H1 (cell line): Measurements from ENCODE around the gene TEX44. TPM values are rescaled to one million over a fixed set of nuclear protein-coding genes. Genes with fewer than 3 reads are reported as not detected.
A peak's percentile ranks its signal among the peaks of the same experiment; 100 is the strongest.

Experiments used
- CTCF ChIA-PET: fragments of 300-600 bp; sonication (Branson Sonifier 250); formaldehyde crosslinking; loops from one replicate; lab custom pipeline; 2021; ENCODE audit not compliant: partially characterized antibody; lab: Charles Lee
- POLR2A ChIA-PET: fragments of 300-600 bp; sonication (Branson Sonifier 250); formaldehyde crosslinking; loops from one replicate; lab custom pipeline; 2021; ENCODE audit warnings: inconsistent platforms; ENCODE audit not compliant: partially characterized antibody; lab: Charles Lee
- DNase-seq, 2 experiments: peaks; one replicate each; pipeline versions ENCODE4 v3.0.0 to v3.0.0-alpha.2; 2010 to 2022; ENCODE audit warnings: low spot score in 2 of 2, low read depth in 1 of 2, mixed read lengths in 1 of 2
- FAIRE-seq: peaks from 2 replicates; lab custom pipeline; 2011; peaks lifted over from hg19 to GRCh38; lab: Jason Lieb, UNC
- H2AFZ ChIP-seq: 2 replicates; pipeline ENCODE4 v1.8.1; 2012; ENCODE audit warnings: low read length, inconsistent platforms
- H2AK5ac ChIP-seq: 2 replicates; pipeline ENCODE4 v1.6.1; 2013; ENCODE audit warnings: low read depth, low read length
- H2BK120ac ChIP-seq: replicated peaks from 2 replicates; pipeline ENCODE3; 2013; ENCODE audit warnings: low read depth, low read length, inconsistent platforms
- H2BK12ac ChIP-seq: 2 replicates; pipeline ENCODE4 v1.6.1; 2013; ENCODE audit warnings: low read depth, low read length
- H2BK15ac ChIP-seq: 2 replicates; pipeline ENCODE4 v1.6.1; 2013; ENCODE audit warnings: low read length
- H2BK20ac ChIP-seq: 2 replicates; pipeline ENCODE4 v1.6.1; 2013; ENCODE audit warnings: low read length
- H2BK5ac ChIP-seq: 2 replicates; pipeline ENCODE4 v1.6.1; 2013; ENCODE audit warnings: low read depth, low read length
- H3K14ac ChIP-seq: 2 replicates; pipeline ENCODE4 v1.6.1; 2013; ENCODE audit warnings: inconsistent platforms; ENCODE audit not compliant: insufficient read length
- H3K18ac ChIP-seq: 2 replicates; pipeline ENCODE4 v1.6.1; 2013; ENCODE audit warnings: low read length; ENCODE audit errors: extremely low read depth
- H3K23ac ChIP-seq: 2 replicates; pipeline ENCODE4 v1.6.1; 2013; ENCODE audit warnings: inconsistent platforms; ENCODE audit not compliant: insufficient read length
- H3K23me2 ChIP-seq: 2 replicates; pipeline ENCODE4 v1.6.1; 2013; ENCODE audit warnings: low read depth, low read length
- H3K27ac ChIP-seq: 2 replicates; pipeline ENCODE4 v1.6.1; 2011; ENCODE audit warnings: low read depth, low read length, inconsistent platforms
- H3K27me3 ChIP-seq, 4 experiments: replicated peaks in 1 of 4; 1 replicate in 1 of 4; 2 replicates in 3 of 4; pipeline versions ENCODE4 v1.6.1 to v1.8.1; 2011 to 2013; ENCODE audit warnings: low read length in 3 of 4, mild to moderate bottlenecking in 3 of 4, inconsistent platforms in 2 of 4, mixed read lengths in 2 of 4, moderate library complexity in 1 of 4; ENCODE audit not compliant: control insufficient read depth in 3 of 4, insufficient read depth in 3 of 4; ENCODE audit errors: extremely low read depth in 1 of 4
- H3K36me3 ChIP-seq, 4 experiments: 2 replicates each; pipeline versions ENCODE4 v1.6.1 to v1.8.1; 2011 to 2013; ENCODE audit warnings: mild to moderate bottlenecking in 4 of 4, low read length in 3 of 4, moderate library complexity in 2 of 4, control low read depth in 1 of 4, inconsistent platforms in 1 of 4; ENCODE audit not compliant: insufficient read depth in 4 of 4, control insufficient read depth in 2 of 4
- H3K4ac ChIP-seq: replicated peaks from 2 replicates; pipeline ENCODE3; 2013; ENCODE audit warnings: low read length, low read depth, mixed read lengths, inconsistent platforms; ENCODE audit not compliant: insufficient read length
- H3K4me1 ChIP-seq, 4 experiments: replicated peaks in 1 of 4; 1 replicate in 1 of 4; 2 replicates in 3 of 4; pipeline versions ENCODE4 v1.6.1 to v1.8.1; 2011 to 2013; ENCODE audit warnings: low read length in 3 of 4, inconsistent platforms in 2 of 4, mixed read lengths in 1 of 4; ENCODE audit not compliant: insufficient read depth in 4 of 4, control insufficient read depth in 3 of 4
- H3K4me2 ChIP-seq, 2 experiments: 2 replicates each; pipeline versions ENCODE4 v1.6.1 to v1.8.1; 2011 to 2013; ENCODE audit warnings: low read depth in 2 of 2, low read length in 2 of 2, control low read depth in 1 of 2, inconsistent platforms in 1 of 2, mild to moderate bottlenecking in 1 of 2; ENCODE audit not compliant: insufficient read depth in 1 of 2
- H3K4me3 ChIP-seq, 4 experiments: fragments of 200-600, 300-600 bp in 1 of 4; sonication (generic), shearing (Covaris generic), sonication (Bioruptor Twin) in 1 of 4; 2 replicates each; pipeline versions ENCODE4 v1.5.1 to v1.8.1; 2011 to 2016; ENCODE audit warnings: low read length in 4 of 4, low read depth in 3 of 4, control low read depth in 2 of 4, inconsistent platforms in 2 of 4, mild to moderate bottlenecking in 2 of 4, mixed read lengths in 1 of 4, moderate library complexity in 1 of 4; ENCODE audit not compliant: insufficient read depth in 2 of 4; ENCODE audit errors: extremely low read depth in 1 of 4
- H3K56ac ChIP-seq: replicated peaks from 2 replicates; pipeline ENCODE3; 2013; ENCODE audit warnings: low read depth, mild to moderate bottlenecking, mixed read lengths, low read length, inconsistent platforms; ENCODE audit not compliant: insufficient read length
- H3K79me1 ChIP-seq: 2 replicates; pipeline ENCODE4 v1.6.1; 2013; ENCODE audit warnings: low read depth, low read length, control low read depth
- H3K79me2 ChIP-seq, 2 experiments: 2 replicates each; pipeline versions ENCODE4 v1.6.1 to v1.8.1; 2012 to 2013; ENCODE audit warnings: low read length in 2 of 2, mild to moderate bottlenecking in 2 of 2, inconsistent platforms in 1 of 2; ENCODE audit not compliant: insufficient read depth in 2 of 2, control insufficient read depth in 1 of 2
- H3K9ac ChIP-seq, 4 experiments: replicated peaks in 1 of 4; 1 replicate in 1 of 4; 2 replicates in 3 of 4; pipeline versions ENCODE4 v1.6.1 to v1.8.1; 2011 to 2013; ENCODE audit warnings: low read depth in 3 of 4, low read length in 3 of 4, control low read depth in 2 of 4, mild to moderate bottlenecking in 2 of 4, moderate library complexity in 2 of 4, inconsistent platforms in 1 of 4; ENCODE audit errors: extremely low read depth in 1 of 4
- H3K9me3 ChIP-seq, 2 experiments: 2 replicates each; pipeline versions ENCODE4 v1.6.1 to v1.8.1; 2012 to 2013; ENCODE audit warnings: mild to moderate bottlenecking in 2 of 2, moderate library complexity in 2 of 2, control low read depth in 1 of 2, inconsistent platforms in 1 of 2, low read depth in 1 of 2, low read length in 1 of 2, mixed read lengths in 1 of 2; ENCODE audit not compliant: insufficient read depth in 2 of 2
- H4K20me1 ChIP-seq, 2 experiments: replicated peaks in 1 of 2; 2 replicates each; pipeline versions ENCODE3 to v1.8.1; 2011 to 2013; ENCODE audit warnings: inconsistent platforms in 2 of 2, low read length in 2 of 2, mild to moderate bottlenecking in 1 of 2; ENCODE audit not compliant: insufficient read depth in 2 of 2, control insufficient read depth in 1 of 2
- H4K5ac ChIP-seq: 2 replicates; pipeline ENCODE4 v1.6.1; 2013; ENCODE audit warnings: low read length, low read depth, mixed read lengths, inconsistent platforms; ENCODE audit not compliant: insufficient read length
- H4K8ac ChIP-seq: 2 replicates; pipeline ENCODE4 v1.8.0; 2013; ENCODE audit warnings: mild to moderate bottlenecking, moderate library complexity, low read length, inconsistent platforms; ENCODE audit not compliant: insufficient read depth; ENCODE audit errors: extremely low read depth
- H4K91ac ChIP-seq: replicated peaks from 2 replicates; pipeline ENCODE3; 2013; ENCODE audit warnings: low read length, mixed read lengths, inconsistent platforms; ENCODE audit not compliant: insufficient read length
- ATF2 ChIP-seq: IDR thresholded peaks from 2 replicates; pipeline ENCODE4 v1.6.1; 2012; ENCODE audit warnings: low read length, inconsistent platforms
- CEBPB ChIP-seq: IDR thresholded peaks from 2 replicates; pipeline ENCODE4 v1.6.1; 2012; ENCODE audit warnings: low read depth, low read length
- HDAC6 ChIP-seq: IDR thresholded peaks from one replicate; pipeline ENCODE4 v1.7.1; 2012; ENCODE audit warnings: low read depth, mild to moderate bottlenecking, inconsistent platforms, low read length, moderate library complexity
- JUND ChIP-seq: IDR thresholded peaks from 2 replicates; pipeline ENCODE4 v1.6.1; 2011; ENCODE audit warnings: mild to moderate bottlenecking, improper control_type of control experiment, low read length
- SP2 ChIP-seq: IDR thresholded peaks from 2 replicates; pipeline ENCODE4 v1.6.1; 2012; ENCODE audit warnings: mild to moderate bottlenecking, low read length, inconsistent platforms
- TCF12 ChIP-seq: IDR thresholded peaks from 2 replicates; pipeline ENCODE4 v1.6.1; 2011; ENCODE audit warnings: low read depth, mild to moderate bottlenecking, low read length
- WGBS, 2 experiments: shearing (Covaris generic) in 1 of 2; methylation state at CpG; one replicate each; pipeline versions ENCODE4 v1.1.6 to v1.1.7; 2013 to 2015; ENCODE audit warnings: low lambda C conversion rate in 2 of 2, mixed read lengths in 2 of 2, inconsistent platforms in 1 of 2, low coverage in 1 of 2, missing lambda C conversion rate in 1 of 2; ENCODE audit not compliant: insufficient replicate concordance in 2 of 2, insufficient coverage in 1 of 2, insufficient read length in 1 of 2; ENCODE audit errors: extremely low coverage in 1 of 2, missing lambda C conversion rate in 1 of 2; 5-methylcytosine and 5-hydroxymethylcytosine counted together
- polyA plus RNA-seq, 7 experiments: library from polyadenylated mRNA; depleted of rRNA in 3 of 7; stranded (reverse) in 5 of 7; unstranded in 2 of 7; fragments of >200 nt in 5 of 7; fragments of 200-250 nt in 2 of 7; gene quantifications; 1 replicate in 5 of 7; 2 replicates in 1 of 7; 4 replicates in 1 of 7; pipeline versions ENCODE4 v1.2.1 to v1.2.3, GENCODE V29; 2011 to 2013; ENCODE audit warnings: missing spikeins in 2 of 7, mixed read lengths in 2 of 7
- total RNA-seq: library from RNA; stranded (reverse); fragmentation: NEBNext Ultra II Directional; extraction: Animal tissue kit (Norgen Biotek cat#: 25700); gene quantifications from 2 replicates; pipeline ENCODE4 v1.2.1, GENCODE V29; 2021

The TEX44 gene
- total and polyA plus RNA-seq, 2 of the 8 experiments (the other 6 are each of a cell fraction or from before 2014, with no cell fraction given): not detected

DNA sequence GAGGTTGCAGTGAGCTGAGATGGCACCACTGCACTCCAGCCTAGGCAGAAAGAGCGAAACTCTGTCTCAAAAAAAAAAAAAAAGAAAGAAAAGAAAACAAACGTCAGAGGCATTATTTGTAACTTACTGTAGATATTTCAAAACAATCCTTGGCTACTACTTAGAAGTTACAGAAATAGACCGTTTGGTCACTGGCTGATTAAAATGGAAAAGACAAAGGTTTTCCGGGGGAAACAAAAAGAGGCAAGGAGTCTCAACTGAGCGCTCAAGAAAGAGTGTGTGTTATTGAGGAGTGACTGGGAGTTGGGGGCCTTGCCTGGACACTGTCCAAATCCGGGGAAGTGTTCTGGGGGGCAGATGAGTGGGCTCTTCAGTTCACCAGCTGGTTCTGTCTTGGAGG is 47.6 kb downstream of the TEX44 start:
- H3K23ac ChIP-seq: no peak overlapping the region
- ChIA-PET POLR2A (interaction anchor here (0.5 to 1.3 kb wide), 4 partner anchors 12 to 176 kb away, joined by 3 to 5 read pairs (median 3); partner anchors contain the start of gene NCL), CTCF (interaction anchor here (0.8 to 4.8 kb wide), 11 partner anchors 9 to 542 kb away, joined by 3 to 42 read pairs (median 5); no protein-coding TSS in a partner anchor)
- H3K4ac ChIP-seq: no peak overlapping the region
- no peak overlapping the region for H3K9ac ChIP-seq
- H4K20me1 ChIP-seq: no peaks in the 10 kb centered on the region
- no peak overlapping the region for H2BK20ac ChIP-seq
- H3K79me2 ChIP-seq: no peaks in the 10 kb centered on the region
- H3K9me3 ChIP-seq: no peaks in the 10 kb centered on the region
- no peak overlapping the region for H3K27ac ChIP-seq
- H3K4me3 ChIP-seq: no peak overlapping the region
- DNase-seq: no peak
- H2BK15ac ChIP-seq: no peak overlapping the region
- H2BK12ac ChIP-seq: no peak overlapping the region
- H3K79me1 ChIP-seq: no peaks in the 10 kb centered on the region
- no peak for FAIRE-seq
- no peak overlapping the region for H2AK5ac ChIP-seq
- no peak overlapping the region for H2AFZ ChIP-seq
- H2BK5ac ChIP-seq: 0 out of 2 replicates have a peak overlapping the region, but pooled peaks have one; percentile 35
- no peak overlapping the region for H3K4me2 ChIP-seq
- no peak overlapping the region for H4K5ac ChIP-seq
- H3K27me3 ChIP-seq: no peaks in the 10 kb centered on the region
- H3K14ac ChIP-seq: no peak overlapping the region
- no peak overlapping the region for H3K18ac ChIP-seq
- H3K23me2 ChIP-seq: no peaks in the 10 kb centered on the region
- no peak overlapping the region for H3K56ac ChIP-seq
- TF ChIP-seq TCF12 (no peak), ATF2 (no peak), JUND (no peak), CEBPB (no peak), HDAC6 (no peak), SP2 (no peak)
- no peaks in the 10 kb centered on the region for H3K36me3 ChIP-seq
- peak overlapping the region; percentile 39; the same call in 1 of the 2 replicates for H4K8ac ChIP-seq
- WGBS, 2 experiments: 85% methylated on average over 5 of the region's 6 CpGs; no CpG with 5 or more reads in 1 of the 2 experiments
- peaks cover 0 to 3% (median under 1%) of the 10 kb centered on the region in 4 experiments; a peak in 2 of 7 replicates for H3K4me1 ChIP-seq
- no peak overlapping the region for H4K91ac ChIP-seq
- no peak overlapping the region for H2BK120ac ChIP-seq
